H1 (cell line): ENCODE measurements around the gene CDH26. TPM values are rescaled to one million over a fixed set of nuclear protein-coding genes. Genes with fewer than 3 reads are reported as not detected.

Experiments used
- CTCF ChIA-PET: fragments of 300-600 bp; sonication (Branson Sonifier 250); formaldehyde crosslinking; loops from one replicate; lab custom pipeline; 2021; ENCODE audit not compliant: partially characterized antibody; lab: Charles Lee
- POLR2A ChIA-PET: fragments of 300-600 bp; sonication (Branson Sonifier 250); formaldehyde crosslinking; loops from one replicate; lab custom pipeline; 2021; ENCODE audit warnings: inconsistent platforms; ENCODE audit not compliant: partially characterized antibody; lab: Charles Lee
- DNase-seq, 2 experiments: peaks; one replicate each; pipeline versions ENCODE4 v3.0.0 to v3.0.0-alpha.2; 2010 to 2022; ENCODE audit warnings: low spot score in 2 of 2, low read depth in 1 of 2, mixed read lengths in 1 of 2
- FAIRE-seq: peaks from 2 replicates; lab custom pipeline; 2011; peaks lifted over from hg19 to GRCh38; lab: Jason Lieb, UNC
- H2AFZ ChIP-seq: 2 replicates; pipeline ENCODE4 v1.8.1; 2012; ENCODE audit warnings: low read length, inconsistent platforms
- H2AK5ac ChIP-seq: 2 replicates; pipeline ENCODE4 v1.6.1; 2013; ENCODE audit warnings: low read depth, low read length
- H2BK120ac ChIP-seq: replicated peaks from 2 replicates; pipeline ENCODE3; 2013; ENCODE audit warnings: low read depth, low read length, inconsistent platforms
- H2BK12ac ChIP-seq: 2 replicates; pipeline ENCODE4 v1.6.1; 2013; ENCODE audit warnings: low read depth, low read length
- H2BK15ac ChIP-seq: 2 replicates; pipeline ENCODE4 v1.6.1; 2013; ENCODE audit warnings: low read length
- H2BK20ac ChIP-seq: 2 replicates; pipeline ENCODE4 v1.6.1; 2013; ENCODE audit warnings: low read length
- H2BK5ac ChIP-seq: 2 replicates; pipeline ENCODE4 v1.6.1; 2013; ENCODE audit warnings: low read depth, low read length
- H3K14ac ChIP-seq: 2 replicates; pipeline ENCODE4 v1.6.1; 2013; ENCODE audit warnings: inconsistent platforms; ENCODE audit not compliant: insufficient read length
- H3K18ac ChIP-seq: 2 replicates; pipeline ENCODE4 v1.6.1; 2013; ENCODE audit warnings: low read length; ENCODE audit errors: extremely low read depth
- H3K23ac ChIP-seq: 2 replicates; pipeline ENCODE4 v1.6.1; 2013; ENCODE audit warnings: inconsistent platforms; ENCODE audit not compliant: insufficient read length
- H3K23me2 ChIP-seq: 2 replicates; pipeline ENCODE4 v1.6.1; 2013; ENCODE audit warnings: low read depth, low read length
- H3K27ac ChIP-seq: 2 replicates; pipeline ENCODE4 v1.6.1; 2011; ENCODE audit warnings: low read depth, low read length, inconsistent platforms
- H3K27me3 ChIP-seq, 4 experiments: replicated peaks in 1 of 4; 1 replicate in 1 of 4; 2 replicates in 3 of 4; pipeline versions ENCODE4 v1.6.1 to v1.8.1; 2011 to 2013; ENCODE audit warnings: low read length in 3 of 4, mild to moderate bottlenecking in 3 of 4, inconsistent platforms in 2 of 4, mixed read lengths in 2 of 4, moderate library complexity in 1 of 4; ENCODE audit not compliant: control insufficient read depth in 3 of 4, insufficient read depth in 3 of 4; ENCODE audit errors: extremely low read depth in 1 of 4
- H3K36me3 ChIP-seq, 4 experiments: 2 replicates each; pipeline versions ENCODE4 v1.6.1 to v1.8.1; 2011 to 2013; ENCODE audit warnings: mild to moderate bottlenecking in 4 of 4, low read length in 3 of 4, moderate library complexity in 2 of 4, control low read depth in 1 of 4, inconsistent platforms in 1 of 4; ENCODE audit not compliant: insufficient read depth in 4 of 4, control insufficient read depth in 2 of 4
- H3K4ac ChIP-seq: replicated peaks from 2 replicates; pipeline ENCODE3; 2013; ENCODE audit warnings: low read length, low read depth, mixed read lengths, inconsistent platforms; ENCODE audit not compliant: insufficient read length
- H3K4me1 ChIP-seq, 4 experiments: replicated peaks in 1 of 4; 1 replicate in 1 of 4; 2 replicates in 3 of 4; pipeline versions ENCODE4 v1.6.1 to v1.8.1; 2011 to 2013; ENCODE audit warnings: low read length in 3 of 4, inconsistent platforms in 2 of 4, mixed read lengths in 1 of 4; ENCODE audit not compliant: insufficient read depth in 4 of 4, control insufficient read depth in 3 of 4
- H3K4me2 ChIP-seq, 2 experiments: 2 replicates each; pipeline versions ENCODE4 v1.6.1 to v1.8.1; 2011 to 2013; ENCODE audit warnings: low read depth in 2 of 2, low read length in 2 of 2, control low read depth in 1 of 2, inconsistent platforms in 1 of 2, mild to moderate bottlenecking in 1 of 2; ENCODE audit not compliant: insufficient read depth in 1 of 2
- H3K4me3 ChIP-seq, 4 experiments: fragments of 200-600, 300-600 bp in 1 of 4; sonication (generic), shearing (Covaris generic), sonication (Bioruptor Twin) in 1 of 4; 2 replicates each; pipeline versions ENCODE4 v1.5.1 to v1.8.1; 2011 to 2016; ENCODE audit warnings: low read length in 4 of 4, low read depth in 3 of 4, control low read depth in 2 of 4, inconsistent platforms in 2 of 4, mild to moderate bottlenecking in 2 of 4, mixed read lengths in 1 of 4, moderate library complexity in 1 of 4; ENCODE audit not compliant: insufficient read depth in 2 of 4; ENCODE audit errors: extremely low read depth in 1 of 4
- H3K56ac ChIP-seq: replicated peaks from 2 replicates; pipeline ENCODE3; 2013; ENCODE audit warnings: low read depth, mild to moderate bottlenecking, mixed read lengths, low read length, inconsistent platforms; ENCODE audit not compliant: insufficient read length
- H3K79me1 ChIP-seq: 2 replicates; pipeline ENCODE4 v1.6.1; 2013; ENCODE audit warnings: low read depth, low read length, control low read depth
- H3K79me2 ChIP-seq, 2 experiments: 2 replicates each; pipeline versions ENCODE4 v1.6.1 to v1.8.1; 2012 to 2013; ENCODE audit warnings: low read length in 2 of 2, mild to moderate bottlenecking in 2 of 2, inconsistent platforms in 1 of 2; ENCODE audit not compliant: insufficient read depth in 2 of 2, control insufficient read depth in 1 of 2
- H3K9ac ChIP-seq, 4 experiments: replicated peaks in 1 of 4; 1 replicate in 1 of 4; 2 replicates in 3 of 4; pipeline versions ENCODE4 v1.6.1 to v1.8.1; 2011 to 2013; ENCODE audit warnings: low read depth in 3 of 4, low read length in 3 of 4, control low read depth in 2 of 4, mild to moderate bottlenecking in 2 of 4, moderate library complexity in 2 of 4, inconsistent platforms in 1 of 4; ENCODE audit errors: extremely low read depth in 1 of 4
- H3K9me3 ChIP-seq, 2 experiments: 2 replicates each; pipeline versions ENCODE4 v1.6.1 to v1.8.1; 2012 to 2013; ENCODE audit warnings: mild to moderate bottlenecking in 2 of 2, moderate library complexity in 2 of 2, control low read depth in 1 of 2, inconsistent platforms in 1 of 2, low read depth in 1 of 2, low read length in 1 of 2, mixed read lengths in 1 of 2; ENCODE audit not compliant: insufficient read depth in 2 of 2
- H4K20me1 ChIP-seq, 2 experiments: replicated peaks in 1 of 2; 2 replicates each; pipeline versions ENCODE3 to v1.8.1; 2011 to 2013; ENCODE audit warnings: inconsistent platforms in 2 of 2, low read length in 2 of 2, mild to moderate bottlenecking in 1 of 2; ENCODE audit not compliant: insufficient read depth in 2 of 2, control insufficient read depth in 1 of 2
- H4K5ac ChIP-seq: 2 replicates; pipeline ENCODE4 v1.6.1; 2013; ENCODE audit warnings: low read length, low read depth, mixed read lengths, inconsistent platforms; ENCODE audit not compliant: insufficient read length
- H4K8ac ChIP-seq: 2 replicates; pipeline ENCODE4 v1.8.0; 2013; ENCODE audit warnings: mild to moderate bottlenecking, moderate library complexity, low read length, inconsistent platforms; ENCODE audit not compliant: insufficient read depth; ENCODE audit errors: extremely low read depth
- H4K91ac ChIP-seq: replicated peaks from 2 replicates; pipeline ENCODE3; 2013; ENCODE audit warnings: low read length, mixed read lengths, inconsistent platforms; ENCODE audit not compliant: insufficient read length
- CHD1 ChIP-seq: IDR thresholded peaks from 2 replicates; pipeline ENCODE4 v1.6.1; 2012; ENCODE audit warnings: low read depth, low read length, improper control_type of control experiment
- E2F6 ChIP-seq: IDR thresholded peaks from 2 replicates; pipeline ENCODE4 v1.6.1; 2012; ENCODE audit warnings: inconsistent platforms
- GABPA ChIP-seq: IDR thresholded peaks from 2 replicates; pipeline ENCODE4 v1.6.1; 2011; ENCODE audit warnings: mild to moderate bottlenecking, low read length, moderate library complexity, borderline replicate concordance; ENCODE audit not compliant: insufficient read depth
- JUN ChIP-seq: IDR thresholded peaks from 2 replicates; pipeline ENCODE4 v1.6.1; 2011; ENCODE audit warnings: low read depth, mild to moderate bottlenecking, improper control_type of control experiment, low read length
- PHF8 ChIP-seq: fragments of 200-600 bp; sonication (generic); conservative IDR thresholded peaks from 2 replicates; pipeline ENCODE4 v1.7.1; 2012; ENCODE audit warnings: low read depth, mild to moderate bottlenecking, inconsistent platforms, low read length, moderate library complexity
- POU5F1 ChIP-seq: IDR thresholded peaks from 2 replicates; pipeline ENCODE4 v1.6.1; 2011; ENCODE audit warnings: low read depth, mild to moderate bottlenecking, low read length, moderate library complexity
- RAD21 ChIP-seq, 2 experiments: IDR thresholded peaks in 1 of 2; conservative IDR thresholded peaks in 1 of 2; 2 replicates each; pipeline ENCODE4 v1.6.1; 2011; ENCODE audit warnings: low read depth in 2 of 2, low read length in 2 of 2, improper control_type of control experiment in 1 of 2, inconsistent platforms in 1 of 2, mild to moderate bottlenecking in 1 of 2, moderate library complexity in 1 of 2
- RFX5 ChIP-seq: IDR thresholded peaks from 2 replicates; pipeline ENCODE4 v1.6.1; 2011; ENCODE audit warnings: low read depth, low read length, improper control_type of control experiment, borderline replicate concordance
- SP1 ChIP-seq: IDR thresholded peaks from 2 replicates; pipeline ENCODE4 v1.6.1; 2011; ENCODE audit warnings: low read depth, low read length
- TAF7 ChIP-seq: optimal IDR thresholded peaks from 2 replicates; pipeline ENCODE3; 2011; ENCODE audit warnings: low read depth, mild to moderate bottlenecking, inconsistent platforms, low read length, moderate library complexity, borderline replicate concordance
- TEAD4 ChIP-seq: IDR thresholded peaks from 2 replicates; pipeline ENCODE4 v1.6.1; 2012; ENCODE audit warnings: low read depth, low read length, inconsistent platforms, mixed read lengths
- WGBS, 2 experiments: shearing (Covaris generic) in 1 of 2; methylation state at CpG; one replicate each; pipeline versions ENCODE4 v1.1.6 to v1.1.7; 2013 to 2015; ENCODE audit warnings: low lambda C conversion rate in 2 of 2, mixed read lengths in 2 of 2, inconsistent platforms in 1 of 2, low coverage in 1 of 2, missing lambda C conversion rate in 1 of 2; ENCODE audit not compliant: insufficient replicate concordance in 2 of 2, insufficient coverage in 1 of 2, insufficient read length in 1 of 2; ENCODE audit errors: extremely low coverage in 1 of 2, missing lambda C conversion rate in 1 of 2; 5-methylcytosine and 5-hydroxymethylcytosine counted together
- polyA plus RNA-seq, 7 experiments: library from polyadenylated mRNA; depleted of rRNA in 3 of 7; stranded (reverse) in 5 of 7; unstranded in 2 of 7; fragments of >200 nt in 5 of 7; fragments of 200-250 nt in 2 of 7; gene quantifications; 1 replicate in 5 of 7; 2 replicates in 1 of 7; 4 replicates in 1 of 7; pipeline versions ENCODE4 v1.2.1 to v1.2.3, GENCODE V29; 2011 to 2013; ENCODE audit warnings: missing spikeins in 2 of 7, mixed read lengths in 2 of 7
- total RNA-seq: library from RNA; stranded (reverse); fragmentation: NEBNext Ultra II Directional; extraction: Animal tissue kit (Norgen Biotek cat#: 25700); gene quantifications from 2 replicates; pipeline ENCODE4 v1.2.1, GENCODE V29; 2021

CDH26 gene
- total and polyA plus RNA-seq, 2 of the 8 experiments (the other 6 are each of a cell fraction or from before 2014, with no cell fraction given), result 1.5 to 1.7 TPM

- POLR2A ChIA-PET, result no interaction called here
- H4K8ac ChIP-seq, result no peak overlapping the region
- WGBS, 2 experiments, result 86% methylated on average over 2 of the region's 2 CpGs; no CpG with 5 or more reads in 1 of the 2 experiments
- TF ChIP-seq RFX5, result no peak
- TF ChIP-seq GABPA, result no peak
- no peak for TF ChIP-seq TEAD4
- TF ChIP-seq TAF7, result no peak
- no peak for TF ChIP-seq POU5F1
- TF ChIP-seq PHF8, result no peak
- TF ChIP-seq E2F6, result no peak
- no peak for TF ChIP-seq RAD21 (IDR thresholded peaks at IDR 0.05 in 1 of 2, conservative IDR thresholded peaks at IDR 0.05 in 1 of 2; ENCODE audit: low read depth in 2 of 2, low read length in 2 of 2)
- TF ChIP-seq CHD1, result no peak
- TF ChIP-seq JUN, result no peak
- no peak for TF ChIP-seq SP1
Measured at GRCh38 chr20:59911041-59911440, 47.2 kb upstream of the CDH26 start.

More at GRCh38 chr20:59911041-59911440, 47.2 kb upstream of the CDH26 start:
- Histone ChIP-seq H3K79me2 (no peaks in the 10 kb centered on the region), H3K18ac (no peak overlapping the region), H3K79me1 (no peaks in the 10 kb centered on the region), H3K4ac (no peak overlapping the region), H3K56ac (no peak overlapping the region), H4K5ac (no peak overlapping the region), H2BK120ac (no peak overlapping the region), H3K9ac (no peak overlapping the region), H4K91ac (no peak overlapping the region), H3K9me3 (peaks cover 2 to 4% of the 10 kb centered on the region in 2 experiments; a peak in 3 of 4 replicates), H2AK5ac (no peak overlapping the region), H2BK5ac (no peak overlapping the region), H3K4me3 (no peak overlapping the region), H3K36me3 (no peaks in the 10 kb centered on the region), H3K23ac (no peak overlapping the region), H4K20me1 (no peaks in the 10 kb centered on the region), H3K27me3 (no peaks in the 10 kb centered on the region; a peak in 1 of 7 replicates), H2AFZ (no peak overlapping the region), H3K23me2 (no peaks in the 10 kb centered on the region), H2BK12ac (no peak overlapping the region), H3K14ac (no peak overlapping the region), H3K27ac (no peak overlapping the region), H3K4me2 (no peak overlapping the region), H2BK20ac (no peak overlapping the region), H2BK15ac (no peak overlapping the region), H3K4me1 (no peaks in the 10 kb centered on the region)
- FAIRE-seq (no peak), DNase-seq (no peak)
- CTCF ChIA-PET, result interaction anchor here (0.9 kb wide), 1 partner anchor 16 kb away, joined by 3 read pairs; no protein-coding TSS in a partner anchor
